Hypothalamus (tissue), 51 donors: ENCODE measurements around the gene FARP1.
"Not testable (repeated sequence)": the region's sequence is repeated elsewhere in the genome, so short reads cannot be mapped to it uniquely, and the experiment has no call there.

ENCODE experiments used
- DNase-seq, 51 donors: peaks; one replicate each; lab custom pipeline; 2025; lab: John Stamatoyannopoulos, UW

Gene FARP1

DNA sequence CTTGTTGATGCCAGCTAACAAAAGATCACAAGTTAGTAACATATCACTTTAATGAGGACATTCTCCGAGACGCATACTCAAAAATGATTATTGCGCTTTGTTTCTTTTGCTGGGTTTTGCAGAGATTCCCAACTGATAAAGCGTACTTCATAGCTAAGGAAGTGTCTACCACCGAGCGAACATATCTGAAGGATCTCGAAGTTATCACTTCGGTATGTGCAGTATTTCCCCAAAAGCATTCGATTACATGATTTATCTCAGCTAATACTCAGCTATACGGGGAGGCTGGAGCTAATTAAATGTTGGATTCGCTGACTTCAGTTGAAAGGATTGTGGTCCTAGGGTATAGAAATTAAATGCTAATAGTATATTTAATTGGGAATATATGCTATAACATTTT lies 267.7 kb downstream of the FARP1 start:
- DNase-seq, result no peak

DNA sequence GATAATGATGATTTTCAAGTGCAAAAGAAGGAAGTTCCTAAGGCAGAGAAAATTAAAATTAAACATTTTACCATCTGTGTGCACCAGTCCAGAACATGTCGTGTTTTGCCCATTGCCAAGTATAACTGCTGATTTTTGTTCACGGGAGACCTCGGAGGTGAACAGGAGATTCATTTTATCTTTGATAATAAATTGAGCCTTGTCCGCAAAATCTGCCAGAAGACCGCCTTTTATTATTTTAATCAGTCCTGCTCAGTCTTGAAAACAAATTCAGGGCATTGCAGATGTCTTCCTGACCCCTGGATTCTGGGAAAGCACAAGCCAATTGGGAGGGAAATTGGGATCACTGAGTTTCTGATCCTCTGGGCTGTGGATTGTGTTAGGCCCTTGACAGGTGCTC lies 268.1 kb downstream of the FARP1 start:
- DNase-seq, result no peak

DNA sequence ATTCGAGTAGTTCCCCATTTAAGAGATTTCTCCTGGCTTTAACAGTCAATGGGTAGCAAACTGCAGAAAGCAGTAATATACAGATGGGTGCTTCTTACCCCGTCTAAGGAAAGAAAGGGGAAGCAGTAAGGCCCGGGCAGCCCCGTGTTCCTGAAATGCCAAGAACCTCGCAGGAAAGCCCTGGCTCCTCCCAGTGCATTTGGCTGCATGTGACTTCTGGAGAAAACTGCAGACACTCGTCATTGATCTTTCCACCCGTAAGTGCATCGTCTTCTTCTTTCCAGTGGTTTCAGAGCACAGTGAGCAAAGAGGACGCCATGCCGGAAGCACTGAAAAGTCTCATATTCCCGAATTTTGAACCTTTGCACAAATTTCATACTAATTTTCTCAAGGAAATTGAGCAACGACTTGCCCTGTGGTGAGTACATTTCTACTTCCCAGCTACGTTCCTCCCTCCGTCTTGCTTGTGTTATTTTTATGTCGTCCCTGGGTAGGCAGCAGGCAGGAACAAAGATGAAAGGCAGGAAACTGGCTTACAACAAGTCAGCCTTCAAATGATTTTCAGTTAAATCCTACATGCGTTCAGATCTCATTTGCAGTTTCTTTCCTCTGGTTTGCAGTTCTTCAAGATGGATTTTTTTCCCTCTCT lies 268.8 kb downstream of the FARP1 start:
- no peak for DNase-seq

DNA sequence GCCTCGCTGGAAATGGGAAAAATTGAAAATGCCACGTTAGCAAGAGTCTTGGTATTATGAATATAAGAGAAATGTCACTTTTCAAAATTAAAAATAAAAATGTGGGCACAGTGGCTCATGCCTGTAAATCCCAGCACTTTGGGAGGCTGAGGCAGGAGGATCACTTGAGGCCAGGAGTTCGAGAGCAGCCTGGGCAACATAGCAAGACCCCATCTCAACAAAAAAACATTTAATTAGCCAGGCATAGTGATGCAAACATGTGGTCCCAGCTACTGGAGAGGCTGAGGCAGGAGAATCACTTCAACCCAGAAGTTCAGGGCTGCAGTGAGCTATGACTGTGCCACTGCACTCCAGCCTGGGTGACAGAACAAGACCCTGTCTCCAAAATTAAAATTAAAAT lies 270.4 kb downstream of the FARP1 start:
- DNase-seq, result not testable (repeated sequence)

DNA sequence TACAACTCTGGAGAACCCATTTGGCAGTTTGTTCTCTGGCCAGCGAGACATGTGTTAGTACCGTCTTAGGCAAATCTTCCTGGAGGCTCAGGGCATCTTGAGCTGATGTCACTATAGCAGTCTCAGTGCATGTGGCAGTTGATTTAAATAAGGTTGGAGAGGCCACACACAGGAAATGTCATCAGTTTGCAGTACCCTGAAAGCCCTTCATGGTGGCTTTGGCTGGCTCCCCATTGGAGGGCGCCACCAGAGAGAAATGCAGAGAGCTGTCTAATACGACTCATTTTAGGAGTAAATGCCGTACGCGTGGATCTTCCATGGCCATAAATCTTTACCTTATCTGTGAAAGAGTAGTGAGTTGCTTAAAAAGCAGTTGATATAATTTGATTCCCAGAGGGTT lies 270.9 kb downstream of the FARP1 start:
- DNase-seq, result no peak

DNA sequence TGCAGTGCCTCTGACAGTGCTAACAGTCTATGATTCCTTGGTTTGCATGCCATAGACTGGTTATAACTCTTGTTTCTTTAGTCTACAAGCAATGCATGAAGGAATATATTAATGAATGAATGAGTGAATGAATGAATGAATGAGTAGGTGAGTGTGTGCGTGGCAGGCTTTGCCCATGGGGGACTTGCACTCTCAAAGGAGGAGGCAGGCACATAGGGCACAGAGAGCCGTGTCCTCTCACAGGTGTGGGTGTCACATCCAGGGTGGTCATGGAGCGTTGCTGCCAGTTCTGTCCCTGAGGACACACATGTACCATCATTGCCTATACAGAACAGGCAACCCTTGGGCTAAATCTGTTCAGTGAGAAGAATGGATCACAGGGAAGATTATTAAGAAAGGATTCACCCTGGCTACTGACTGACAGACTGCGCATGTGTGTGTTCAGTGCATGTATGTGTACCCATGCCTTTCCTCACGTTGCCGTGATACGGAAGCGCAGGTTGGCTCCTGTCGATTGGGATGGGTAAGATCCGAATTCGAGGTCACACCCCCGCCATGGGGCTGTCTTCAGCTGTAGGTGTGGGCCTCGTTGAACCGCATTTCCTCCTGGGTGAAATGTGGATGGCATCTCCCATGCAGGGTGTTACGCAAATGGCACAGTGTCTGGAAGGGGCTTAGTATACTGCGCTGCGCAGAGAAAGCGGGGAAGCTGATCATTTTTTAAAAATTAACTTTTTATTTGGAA lies 272.6 kb downstream of the FARP1 start:
- no peak for DNase-seq

DNA sequence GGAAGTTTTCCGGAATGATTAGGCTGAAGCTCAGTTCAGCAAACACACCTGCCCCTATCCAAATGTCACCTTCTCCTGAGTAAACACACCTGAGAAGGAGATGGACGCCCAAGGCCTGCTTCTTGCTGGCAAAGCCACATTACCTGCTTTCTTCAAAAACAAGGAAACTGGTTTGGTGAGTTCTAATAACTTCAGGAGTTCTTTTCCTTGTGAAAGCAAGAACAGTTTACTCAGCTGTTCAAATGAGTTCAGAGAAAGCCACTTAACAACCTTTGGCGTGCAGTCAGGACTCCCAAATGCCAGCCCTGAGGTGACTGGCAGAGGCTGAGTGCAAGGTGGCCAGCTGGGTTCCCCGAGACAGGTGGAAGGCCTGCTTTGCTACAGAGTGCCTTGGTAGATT lies 273.5 kb downstream of the FARP1 start:
- DNase-seq, result no peak

DNA sequence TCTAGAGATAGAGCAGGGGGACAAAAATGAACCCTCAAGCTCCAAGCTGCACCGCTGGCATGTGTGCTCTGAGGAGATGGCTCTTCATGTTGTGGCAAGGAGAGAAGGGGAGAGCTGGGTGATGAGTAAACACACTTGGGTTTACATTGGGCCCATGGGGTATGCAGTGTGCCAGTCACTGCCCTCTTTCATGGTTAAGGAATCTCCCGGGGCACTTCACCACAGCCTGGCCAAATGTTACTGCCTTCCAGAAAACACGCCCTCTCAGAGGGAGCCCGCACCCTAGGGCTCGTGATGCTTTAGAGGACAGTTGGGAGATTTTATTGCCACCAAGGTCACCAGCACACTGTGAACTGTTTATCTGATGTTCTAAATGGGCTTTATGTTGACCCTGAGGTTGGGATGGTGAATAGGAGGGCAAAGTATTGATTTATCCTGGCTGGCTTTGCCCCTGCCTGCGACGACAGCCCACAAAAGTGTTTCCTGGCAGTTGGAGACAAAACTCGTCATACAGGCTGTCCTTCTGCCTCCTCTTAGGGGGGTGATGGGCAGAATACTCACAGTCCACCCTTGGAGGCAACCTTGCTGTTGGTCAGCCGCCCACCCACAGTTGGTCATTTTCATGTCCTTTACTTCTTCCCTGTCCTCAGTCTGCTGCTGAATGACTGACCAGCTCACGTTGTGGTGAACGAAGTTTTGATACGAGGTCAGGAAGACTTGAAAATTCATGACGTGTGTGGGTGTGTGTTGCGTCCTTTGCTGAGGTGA lies 277.1 kb downstream of the FARP1 start:
- no peak for DNase-seq

DNA sequence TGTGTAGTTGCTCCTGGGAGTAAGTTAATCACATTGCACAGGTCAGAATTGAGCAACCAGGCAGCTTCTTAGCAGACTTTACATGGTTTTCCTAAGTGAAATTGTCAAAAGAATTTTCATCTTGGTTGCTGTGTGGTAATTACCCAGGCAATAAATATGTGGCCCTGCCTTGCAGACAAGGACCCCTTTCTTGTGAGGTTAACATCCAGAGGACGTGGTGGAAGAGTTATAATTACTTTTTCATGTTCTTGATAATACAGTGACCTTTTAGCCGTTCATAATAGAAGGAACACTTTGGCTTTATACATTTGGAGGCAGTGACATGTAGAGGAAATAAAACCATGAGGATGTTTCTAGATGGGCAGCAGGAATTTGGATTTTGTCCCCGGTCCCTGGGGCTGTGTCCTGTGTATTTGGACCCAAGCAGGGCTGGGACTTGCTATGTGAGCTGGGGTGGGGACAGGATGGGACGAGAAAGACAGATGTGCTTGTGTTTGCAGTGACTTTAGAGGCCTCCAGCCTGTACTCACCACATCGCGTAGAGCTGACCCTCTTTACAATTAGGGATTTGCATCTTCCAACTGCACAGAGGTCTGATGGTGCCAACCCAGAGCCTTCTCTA lies 277.8 kb downstream of the FARP1 start:
- no peak for DNase-seq

DNA sequence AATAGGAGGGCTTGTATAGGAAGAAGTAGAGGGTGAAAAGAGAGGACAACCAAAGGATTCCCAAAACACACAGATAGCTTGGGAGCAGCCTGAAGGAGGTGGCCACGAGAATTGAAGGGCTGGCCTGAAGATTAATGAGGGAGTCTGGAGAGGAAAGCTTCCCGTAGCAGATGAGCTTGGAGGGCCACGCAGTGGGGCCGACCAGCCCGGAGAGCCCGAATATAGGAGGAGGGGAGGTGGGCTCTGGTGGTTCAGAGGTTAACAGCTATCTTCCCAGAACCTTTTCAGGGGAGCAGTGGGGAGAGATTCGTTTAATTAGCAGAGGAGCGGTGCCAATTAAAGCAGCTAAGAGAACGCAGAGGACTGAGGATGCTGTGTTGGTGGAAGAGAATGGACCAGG lies 279.2 kb downstream of the FARP1 start:
- no peak for DNase-seq

DNA sequence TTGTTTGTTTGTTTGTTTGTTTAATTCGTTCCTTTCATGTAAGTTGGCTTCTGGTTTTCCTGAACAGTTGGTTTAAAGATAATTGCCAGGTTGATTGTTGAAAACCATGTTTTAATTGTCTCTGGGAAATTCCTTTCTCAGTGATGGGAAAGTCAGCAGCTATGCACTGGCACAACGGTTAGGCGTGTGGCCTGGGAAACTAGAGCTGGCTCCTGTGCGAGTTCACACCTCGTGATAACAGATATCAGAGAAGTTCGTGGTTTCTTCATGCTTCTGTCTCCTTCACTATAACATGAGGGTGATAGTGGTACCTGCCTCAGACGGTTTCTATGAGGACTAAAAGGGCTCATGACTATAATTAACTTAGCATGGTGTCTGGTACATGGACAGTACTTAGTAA lies 280.5 kb downstream of the FARP1 start:
- no peak for DNase-seq

DNA sequence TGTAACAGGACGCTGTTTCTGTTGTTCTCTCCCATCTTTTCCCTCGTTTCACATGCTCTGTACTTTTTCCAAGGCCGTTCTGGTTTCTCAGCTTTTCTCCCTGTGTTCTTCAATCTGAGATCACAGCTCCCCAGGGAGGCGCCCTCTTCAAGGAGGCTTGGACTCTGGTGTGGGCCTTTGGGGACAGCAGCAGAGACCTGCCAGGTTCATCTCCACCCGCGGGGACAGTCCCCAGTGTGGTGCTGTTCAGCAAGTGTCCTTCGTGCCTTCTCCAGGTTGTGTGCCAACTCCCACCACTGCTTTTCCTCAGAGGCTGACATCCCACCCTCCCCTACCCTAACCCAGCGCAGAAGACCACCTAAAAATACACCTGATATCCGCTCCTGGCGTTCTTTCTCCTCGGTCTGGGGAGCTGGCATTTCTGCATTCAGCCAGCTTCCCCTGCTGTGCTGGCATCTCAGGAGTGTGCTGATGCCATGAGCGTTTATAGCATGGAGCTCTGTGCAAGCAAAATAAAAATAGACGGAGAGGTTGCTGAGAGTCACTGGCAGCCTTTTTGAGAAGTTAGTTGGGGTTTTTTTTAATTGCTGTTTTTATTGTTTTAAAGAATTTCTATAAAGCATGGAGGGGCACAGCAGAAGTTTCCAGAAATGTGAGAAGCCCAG lies 284.6 kb downstream of the FARP1 start:
- no peak for DNase-seq

DNA sequence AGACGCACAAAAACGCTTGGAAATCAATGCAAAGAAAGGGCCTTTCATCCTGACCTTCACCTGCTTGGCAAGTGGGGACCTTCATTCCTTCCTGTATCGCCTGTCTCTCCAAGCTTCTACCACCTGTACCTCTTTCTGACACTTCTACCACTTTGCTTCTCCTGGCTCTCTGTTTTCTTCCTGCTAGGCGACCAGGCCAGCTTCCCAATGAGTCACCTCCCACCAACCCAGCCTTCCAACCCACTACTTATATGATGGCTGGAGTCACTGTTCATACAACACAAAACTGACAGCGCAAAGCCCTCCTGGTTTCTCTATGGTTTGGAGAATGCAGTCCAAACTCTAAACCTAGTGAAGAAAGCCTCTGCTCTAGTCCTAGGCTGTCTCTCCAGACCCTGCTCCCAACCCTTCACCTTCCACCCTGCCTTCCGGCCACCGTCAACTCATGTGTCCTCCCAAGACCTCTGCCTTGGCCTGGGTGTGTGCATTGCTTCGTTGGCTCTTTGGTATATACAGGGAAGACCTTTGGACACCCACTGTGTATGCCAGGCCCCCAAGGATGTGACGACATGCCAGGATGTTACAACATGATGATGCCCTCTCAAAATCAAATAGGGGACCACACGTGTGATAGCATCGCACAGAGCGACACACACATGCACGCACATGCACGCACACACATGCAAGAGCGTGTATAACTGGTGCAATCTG lies 285.5 kb downstream of the FARP1 start:
- DNase-seq, result peak in 1 of 51 donors; percentile 14

DNA sequence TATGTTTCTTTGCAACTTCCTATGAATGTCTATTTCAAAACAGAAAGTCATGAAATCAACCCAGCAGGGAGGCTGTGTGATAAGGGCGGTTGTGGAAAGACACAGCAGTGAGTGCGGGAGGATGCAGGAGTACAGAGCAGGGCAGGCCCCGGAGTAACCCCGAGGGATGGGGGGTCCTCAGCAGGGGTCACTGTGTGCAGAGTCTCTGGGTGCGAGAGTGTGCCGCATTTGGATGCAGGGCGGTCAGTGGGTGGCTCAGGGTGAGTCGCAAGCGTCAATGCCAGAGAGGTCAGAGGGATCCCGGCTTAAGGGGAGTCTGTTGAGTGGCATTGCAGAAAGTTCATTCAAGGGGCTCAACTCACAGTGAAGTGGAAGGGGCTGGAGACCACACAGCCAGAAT lies 286.2 kb downstream of the FARP1 start:
- DNase-seq, result no peak

DNA sequence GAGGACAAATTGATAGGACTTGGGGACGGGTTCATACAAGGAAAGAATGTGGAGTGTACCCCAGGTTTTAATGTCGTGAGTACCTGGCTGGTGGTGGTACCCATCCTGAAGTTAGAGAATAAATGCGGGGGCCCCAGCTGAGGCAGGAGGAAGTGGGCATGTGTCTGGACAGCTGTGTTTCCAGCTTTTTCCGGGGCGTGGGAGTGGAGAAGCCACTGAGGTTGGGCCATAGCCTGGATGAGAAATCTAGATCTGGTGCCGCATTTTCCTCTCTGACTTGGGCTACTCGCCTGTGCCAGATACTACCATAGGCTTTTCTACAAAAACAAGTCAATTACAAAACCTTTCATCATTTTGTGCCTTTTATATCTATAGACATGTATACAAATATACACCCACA lies 286.6 kb downstream of the FARP1 start:
- DNase-seq, result no peak

DNA sequence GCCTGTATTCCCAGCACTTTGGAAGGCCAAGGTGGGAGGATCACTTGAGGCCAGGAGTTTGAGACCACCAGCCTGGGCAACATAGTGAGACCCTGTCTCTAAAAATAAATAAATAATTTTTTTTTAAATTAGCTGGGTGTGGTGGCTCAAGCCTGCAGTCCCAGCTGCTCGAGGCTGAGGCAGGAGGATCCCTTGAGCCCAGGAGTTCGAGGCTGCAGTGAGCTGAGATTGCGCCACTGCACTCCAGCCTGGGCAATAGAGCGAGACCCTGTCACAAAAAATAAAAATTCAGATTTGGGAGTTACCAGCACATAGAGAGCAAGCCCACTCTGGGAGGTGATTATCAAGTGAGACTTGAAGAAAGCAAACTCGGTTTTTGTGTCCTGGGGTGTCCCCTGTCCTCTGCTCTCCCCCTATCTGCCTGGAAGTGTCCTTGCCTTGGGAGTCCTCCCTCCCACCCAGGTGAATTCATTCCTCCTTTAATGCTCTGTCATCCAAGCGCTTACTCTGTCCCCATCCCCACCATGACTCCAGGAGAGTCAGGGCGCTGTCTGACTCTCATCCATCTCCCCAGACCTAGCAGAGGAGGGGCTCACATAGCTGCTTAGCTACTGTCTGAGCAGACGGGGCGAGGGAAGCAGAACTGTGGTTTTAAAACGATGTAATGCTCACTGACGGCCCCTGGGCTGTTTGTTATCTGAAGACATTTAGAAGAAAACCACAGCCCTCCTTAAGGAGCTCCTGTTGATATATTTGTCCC lies 287.3 kb downstream of the FARP1 start:
- no peak for DNase-seq

DNA sequence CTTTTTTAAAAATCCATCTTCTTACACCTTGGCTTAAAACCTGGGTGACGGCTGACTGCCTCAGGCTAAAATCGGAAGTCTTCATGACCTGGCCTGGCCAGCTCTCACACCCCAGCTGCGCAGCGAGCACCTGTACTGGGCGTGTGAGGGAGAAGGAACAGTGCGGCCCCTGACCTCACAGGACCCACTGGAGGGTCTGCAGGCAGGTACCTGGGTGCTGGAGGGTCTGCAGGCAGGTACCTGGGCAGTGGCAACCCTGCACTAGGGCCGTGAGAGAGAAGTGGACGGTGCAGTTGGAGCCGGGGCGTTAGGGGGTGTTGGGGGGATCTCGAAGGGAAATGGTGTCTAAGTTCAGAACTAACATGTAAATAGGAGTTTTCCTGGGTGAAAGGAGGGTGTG lies 289.7 kb downstream of the FARP1 start:
- DNase-seq, result no peak

DNA sequence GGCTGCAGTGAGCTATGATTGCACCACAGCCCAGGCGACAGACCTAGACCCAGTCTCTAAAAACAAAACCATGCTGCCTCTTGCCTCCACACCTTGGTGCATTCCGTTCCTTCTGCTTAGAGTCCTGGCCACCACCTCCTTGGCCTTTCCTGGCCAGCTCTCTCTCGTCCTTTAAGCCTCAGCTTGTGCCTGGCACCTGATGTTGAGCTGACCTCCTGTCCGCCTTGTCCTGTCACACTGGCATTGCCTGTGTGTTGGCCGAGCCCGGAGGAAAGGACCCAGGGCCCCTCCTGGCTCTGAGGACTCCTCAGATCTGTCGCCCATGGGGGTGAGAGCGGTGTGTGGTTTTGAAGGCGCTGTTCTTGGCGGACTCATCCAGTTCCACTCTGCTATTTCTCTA lies 290.8 kb downstream of the FARP1 start:
- DNase-seq, result no peak

DNA sequence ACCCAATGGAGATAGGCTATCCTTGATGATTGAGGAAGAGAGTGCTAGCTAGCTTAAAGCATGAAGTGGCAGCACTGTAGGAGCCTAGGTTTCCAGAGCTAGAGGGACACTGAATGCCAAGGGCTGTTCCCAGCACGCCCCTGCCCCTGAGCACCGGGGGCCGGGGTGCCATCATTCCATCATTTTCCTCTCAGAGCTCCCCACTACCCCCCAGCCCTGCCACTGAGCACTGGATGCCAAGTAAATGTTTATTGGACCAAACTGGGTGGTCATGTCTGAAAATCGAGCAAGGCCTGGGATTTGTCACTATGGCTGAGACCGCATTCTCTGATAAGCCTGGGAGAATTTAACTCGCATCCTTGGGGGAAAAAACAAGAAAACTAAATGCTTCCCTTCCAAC lies 291.2 kb downstream of the FARP1 start:
- DNase-seq, result no peak

DNA sequence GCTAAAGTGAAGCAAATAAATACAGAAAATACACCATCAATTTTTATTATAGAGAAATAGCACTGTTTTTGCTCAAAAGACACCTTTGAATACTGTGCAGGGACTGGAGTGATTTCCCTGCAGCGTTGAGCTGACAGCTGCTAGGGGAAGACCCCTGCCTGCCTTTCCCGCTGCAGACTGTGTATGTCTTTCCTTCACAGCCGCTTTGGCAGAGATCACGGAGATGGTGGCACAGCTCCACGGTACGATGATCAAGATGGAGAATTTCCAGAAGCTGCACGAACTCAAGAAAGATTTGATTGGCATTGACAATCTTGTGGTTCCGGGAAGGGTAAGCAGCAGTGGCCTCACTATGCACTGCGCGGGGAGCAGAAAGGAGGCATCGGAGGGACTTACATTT lies 292.5 kb downstream of the FARP1 start:
- DNase-seq, result no peak
